CD1c-positive myeloid dendritic cell (primary cell): Measurements from ENCODE around the gene OGDH.
"Not testable (repeated sequence)": the region's sequence is repeated elsewhere in the genome, so short reads cannot be mapped to it uniquely, and the experiment has no call there.

Source experiments
- DNase-seq: peaks from one replicate; pipeline ENCODE4 v3.0.0-alpha.2; 2016; ENCODE audit errors: extremely low spot score

OGDH gene

DNA sequence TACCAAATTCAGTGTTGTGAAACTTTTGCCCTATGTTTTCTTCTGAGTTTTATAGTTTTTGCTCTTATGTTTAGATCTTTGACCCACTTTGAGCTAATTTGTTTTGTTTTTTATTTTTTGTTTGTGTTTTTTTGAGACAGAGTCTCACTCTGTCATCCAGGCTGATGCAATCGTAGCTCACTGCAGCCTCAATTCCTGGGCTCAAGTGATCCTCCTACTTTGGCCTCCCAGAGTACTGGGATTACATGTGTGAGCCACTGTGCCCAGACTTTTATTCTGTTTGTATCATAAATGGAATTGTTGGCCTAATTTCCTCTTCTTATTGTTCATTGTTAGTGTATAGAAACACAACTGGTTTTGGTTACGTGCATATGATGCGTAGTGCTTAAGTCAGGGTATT is 99.0 kb downstream of the OGDH start:
- DNase-seq: no peak

DNA sequence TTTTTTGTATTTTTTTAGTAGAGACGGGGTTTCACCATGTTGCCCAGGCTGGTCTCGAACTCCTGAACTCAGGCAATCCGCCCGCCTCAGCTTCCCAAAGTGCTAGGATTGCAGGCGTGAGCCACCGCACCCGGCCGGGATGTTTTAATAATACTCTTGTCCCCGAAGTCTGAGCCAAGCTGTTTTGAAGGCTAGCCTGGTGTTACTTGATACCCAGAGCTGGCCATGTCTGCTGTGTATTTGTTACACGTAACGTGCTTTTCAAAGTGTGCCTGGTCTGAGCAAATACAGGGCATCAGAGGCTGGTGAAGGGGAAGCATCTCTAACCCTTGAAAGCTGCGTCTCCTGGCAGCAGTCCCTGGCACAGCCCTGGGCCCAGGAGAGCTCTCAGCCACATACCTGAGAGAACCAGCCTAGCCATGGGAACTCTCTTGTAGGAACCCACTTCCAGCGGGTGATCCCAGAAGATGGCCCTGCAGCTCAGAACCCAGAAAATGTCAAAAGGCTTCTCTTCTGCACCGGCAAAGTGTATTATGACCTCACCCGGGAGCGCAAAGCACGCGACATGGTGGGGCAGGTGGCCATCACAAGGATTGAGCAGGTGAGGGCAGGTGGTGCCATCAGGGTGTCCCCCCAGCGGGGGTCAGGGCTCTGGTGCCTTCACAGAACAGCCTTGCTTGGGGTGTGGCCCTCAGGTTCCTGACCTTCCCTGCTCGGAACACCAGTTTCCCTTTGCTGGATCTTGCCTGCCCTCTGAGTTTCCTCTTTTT is 100.5 kb downstream of the OGDH start:
- DNase-seq: no peak

DNA sequence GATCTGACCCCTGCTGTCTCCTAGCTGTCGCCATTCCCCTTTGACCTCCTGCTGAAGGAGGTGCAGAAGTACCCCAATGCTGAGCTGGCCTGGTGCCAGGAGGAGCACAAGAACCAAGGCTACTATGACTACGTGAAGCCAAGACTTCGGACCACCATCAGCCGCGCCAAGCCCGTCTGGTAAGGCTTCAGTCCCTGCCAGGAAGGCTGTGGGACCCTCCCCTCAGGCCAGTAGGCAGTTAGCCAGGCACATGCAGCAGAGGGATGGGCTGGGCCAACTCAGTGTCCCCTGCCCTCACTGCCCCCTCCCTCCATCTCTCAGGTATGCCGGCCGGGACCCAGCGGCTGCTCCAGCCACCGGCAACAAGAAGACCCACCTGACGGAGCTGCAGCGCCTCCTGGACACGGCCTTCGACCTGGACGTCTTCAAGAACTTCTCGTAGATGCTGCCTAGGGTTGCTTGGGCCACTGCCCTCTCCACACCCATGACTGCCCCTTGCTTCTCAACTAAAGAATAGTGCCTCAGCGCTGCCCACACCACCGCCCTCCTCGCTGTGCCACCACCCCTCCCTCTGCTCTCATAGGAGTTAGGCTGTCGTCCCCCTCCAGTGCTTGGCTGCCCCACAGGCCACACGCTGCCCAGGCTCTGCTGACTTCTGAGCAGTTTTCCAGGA is 101.3 kb downstream of the OGDH start:
- no peak for DNase-seq

DNA sequence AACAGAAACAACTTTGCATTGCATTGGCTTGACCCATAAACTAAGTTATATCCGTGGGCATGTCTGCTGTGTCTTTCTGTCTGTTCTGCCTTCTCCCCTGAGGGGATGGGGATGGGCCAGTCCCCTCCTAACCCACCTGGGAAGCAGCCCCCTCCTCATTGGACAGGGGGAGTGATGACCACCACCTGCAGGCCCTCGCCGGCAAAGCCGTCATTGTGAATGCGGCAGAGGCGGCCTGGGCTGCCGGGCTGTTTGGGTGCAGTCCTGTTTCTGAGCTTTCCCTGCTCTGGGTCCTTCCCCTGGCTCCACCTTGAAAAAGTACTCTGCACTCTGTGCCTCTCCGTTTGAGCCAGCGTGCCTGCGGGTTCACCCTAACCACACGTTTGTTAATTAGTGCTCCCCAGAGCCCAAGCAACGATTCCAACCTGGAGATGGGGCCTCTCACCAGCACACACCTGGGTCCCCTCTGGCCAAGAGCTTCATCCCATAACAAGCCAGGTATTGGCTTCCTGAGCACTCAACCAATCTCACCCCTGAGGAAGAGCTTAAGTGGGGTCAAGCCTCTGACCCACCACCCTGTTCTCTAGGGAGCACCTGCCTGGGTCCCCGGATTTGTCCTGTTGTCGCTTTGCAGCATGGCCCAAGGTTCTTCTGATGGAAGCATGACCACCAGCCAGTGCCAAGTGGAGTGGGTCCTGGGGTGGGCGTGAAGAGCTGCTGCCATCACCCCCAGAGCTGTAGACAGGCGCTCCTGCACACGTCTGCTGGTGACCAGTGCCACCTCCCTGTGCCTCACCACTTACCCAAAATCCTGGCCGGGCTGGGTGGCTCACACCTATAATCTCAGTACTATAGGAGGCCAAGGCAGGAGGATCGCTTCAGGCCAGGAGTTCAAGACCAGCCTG is 102.8 kb downstream of the OGDH start:
- DNase-seq: no peak

GRCh38 chr7:44709945-44710596 is 103.6 kb downstream of the OGDH start:
- DNase-seq: no peak

- no peak for DNase-seq
Measured at GRCh38 chr7:44711528-44711927, 105.1 kb downstream of the OGDH start.

DNA sequence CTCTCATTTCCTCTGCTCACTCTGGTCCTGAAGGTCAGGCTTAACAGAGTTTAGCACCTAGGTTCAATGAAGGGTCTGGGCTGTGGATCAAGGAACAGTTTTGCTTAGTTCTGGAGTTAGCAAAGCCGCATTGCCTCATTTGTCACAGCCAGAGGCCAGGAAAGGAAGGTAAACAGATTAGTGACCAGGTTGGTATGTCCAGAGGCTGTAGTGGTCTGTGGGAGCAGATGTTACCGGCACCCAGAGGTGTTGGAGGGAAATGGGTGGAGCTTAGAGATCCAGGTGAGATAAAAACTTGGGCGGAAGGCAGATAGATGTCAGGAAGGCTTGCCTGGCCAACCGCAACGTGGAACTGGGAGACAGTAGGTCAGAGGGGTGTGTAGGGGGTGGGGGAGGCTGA is 105.6 kb downstream of the OGDH start:
- DNase-seq: no peak

GRCh38 chr7:44713141-44713540 is 106.7 kb downstream of the OGDH start:
- DNase-seq: no peak

- no peak for DNase-seq
Measured at GRCh38 chr7:44713680-44714335, 107.4 kb downstream of the OGDH start.

- DNase-seq: no peak
Measured at GRCh38 chr7:44716205-44716604, 109.8 kb downstream of the OGDH start.

DNA sequence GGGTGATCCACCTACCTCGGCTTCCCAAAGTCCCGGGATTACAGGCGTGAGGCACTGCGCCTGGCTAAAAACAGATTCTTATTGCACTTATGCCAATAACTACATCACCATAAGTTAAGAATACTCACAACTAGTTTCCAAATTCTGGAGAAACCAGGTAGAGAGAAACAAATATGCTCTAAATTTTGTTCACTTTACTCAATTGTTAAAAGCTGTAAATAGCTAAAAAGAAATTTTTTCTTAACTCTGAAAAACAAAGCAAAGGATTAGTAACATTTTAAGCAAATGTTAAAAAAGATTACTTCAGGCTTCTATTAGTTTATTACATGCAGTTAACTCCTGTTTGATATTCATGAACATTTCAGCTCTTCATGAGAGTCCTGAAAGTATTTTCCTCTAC is 113.9 kb downstream of the OGDH start:
- no peak for DNase-seq

DNA sequence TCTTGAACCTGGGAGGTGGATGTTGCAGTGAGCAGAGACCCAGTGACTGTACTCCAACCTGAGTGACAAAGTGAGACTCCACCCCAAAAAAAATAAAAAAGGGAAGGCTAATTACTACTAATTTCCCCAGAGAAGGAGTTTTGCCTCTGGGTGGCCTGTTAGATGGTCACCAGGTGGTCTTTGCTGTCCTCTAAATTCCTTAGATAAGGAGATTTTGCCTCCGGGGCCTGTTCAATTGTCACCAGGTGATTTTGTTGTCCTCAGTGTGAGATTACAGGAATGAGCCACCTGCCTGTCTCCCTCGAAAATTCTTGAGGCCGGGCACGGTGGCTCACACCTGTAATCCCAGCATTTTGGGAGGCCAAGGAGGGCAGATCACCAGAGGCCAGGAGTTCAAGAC is 117.8 kb downstream of the OGDH start:
- DNase-seq: no peak

GRCh38 chr7:44726250-44726649 is 119.8 kb downstream of the OGDH start:
- DNase-seq: not testable (repeated sequence)

GRCh38 chr7:44727158-44727936 is 120.9 kb downstream of the OGDH start:
- DNase-seq: peak; percentile 50

GRCh38 chr7:44727937-44728262 is 121.5 kb downstream of the OGDH start:
- no peak for DNase-seq

GRCh38 chr7:44729949-44730590 is 123.6 kb downstream of the OGDH start:
- no peak for DNase-seq

GRCh38 chr7:44732971-44733370 is 126.5 kb downstream of the OGDH start:
- not testable (repeated sequence) for DNase-seq

DNA sequence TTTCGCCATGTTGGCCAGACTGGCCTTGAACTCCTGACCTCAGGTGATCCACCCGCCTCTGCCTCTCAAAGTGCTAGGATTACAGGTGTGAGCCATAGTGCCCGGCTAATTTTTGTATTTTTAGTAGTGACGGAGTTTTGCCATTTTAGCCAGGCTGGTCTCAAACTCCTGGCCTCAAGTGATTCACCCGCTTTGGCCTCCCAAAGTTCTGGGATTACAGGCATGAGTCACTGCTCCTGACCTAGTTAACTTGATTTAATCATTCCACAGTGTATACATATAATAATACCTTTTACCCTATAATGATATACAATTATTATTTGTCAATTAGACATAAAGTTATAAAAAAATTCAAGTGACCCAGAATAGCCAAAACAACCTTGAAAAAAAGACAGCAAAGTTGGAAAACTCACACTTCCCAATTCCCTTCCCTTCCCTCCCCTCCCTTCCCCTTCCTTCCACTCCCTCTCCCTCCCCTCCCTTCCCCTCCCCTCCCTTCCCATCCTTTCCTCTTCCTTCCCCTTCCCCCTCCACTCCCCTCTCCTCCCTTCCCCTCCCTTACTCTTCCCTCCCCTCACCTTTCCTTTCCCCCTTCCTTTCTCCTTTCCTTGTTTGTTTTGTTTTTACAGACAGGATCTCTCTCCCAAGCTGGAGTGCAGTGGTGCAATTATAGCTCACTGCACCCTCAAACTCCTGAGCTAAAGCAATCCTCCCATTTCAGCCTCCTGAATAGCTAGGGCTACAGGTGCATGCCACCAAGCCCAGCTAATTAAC is 127.5 kb downstream of the OGDH start:
- no peak for DNase-seq

DNA sequence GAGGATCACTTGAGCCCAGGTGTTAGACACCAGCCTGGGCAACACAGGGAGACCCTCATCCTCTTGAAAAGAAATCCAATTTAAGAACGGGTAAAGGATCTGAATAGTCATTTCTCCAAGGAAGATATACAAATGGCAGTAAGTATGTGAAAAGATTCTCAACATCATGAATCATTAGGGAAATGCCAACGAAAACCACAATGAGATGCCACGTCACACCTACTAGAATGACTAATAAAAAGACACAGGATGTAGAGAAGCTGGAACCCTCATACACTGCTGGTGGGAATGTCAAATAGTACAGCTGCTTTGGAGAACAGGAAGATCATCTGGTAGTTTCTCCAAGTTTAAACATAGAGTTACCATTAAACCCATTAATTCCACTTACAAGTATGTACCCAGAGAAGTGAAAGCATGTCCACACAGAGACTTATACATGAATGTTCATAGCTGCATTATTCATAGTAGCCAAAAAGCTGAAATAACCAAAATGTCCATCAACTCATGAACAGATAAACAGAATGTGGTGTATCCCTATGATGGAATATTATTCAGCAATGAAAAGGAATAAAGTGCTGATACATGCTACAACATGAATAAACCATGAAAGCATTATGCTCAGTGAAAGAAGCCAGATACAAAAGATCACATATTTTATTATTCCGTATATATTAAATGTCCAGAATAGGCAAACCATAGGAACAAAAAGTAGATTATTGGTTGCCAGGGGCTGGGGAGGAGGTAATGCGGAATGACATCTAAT is 129.2 kb downstream of the OGDH start:
- peak; percentile 92 for DNase-seq
